ENCODE data around the gene UNC5B.
"Not testable (repeated sequence)": the region's sequence is repeated elsewhere in the genome, so short reads cannot be mapped to it uniquely, and the experiment has no call there.

UNC5B gene

DNA sequence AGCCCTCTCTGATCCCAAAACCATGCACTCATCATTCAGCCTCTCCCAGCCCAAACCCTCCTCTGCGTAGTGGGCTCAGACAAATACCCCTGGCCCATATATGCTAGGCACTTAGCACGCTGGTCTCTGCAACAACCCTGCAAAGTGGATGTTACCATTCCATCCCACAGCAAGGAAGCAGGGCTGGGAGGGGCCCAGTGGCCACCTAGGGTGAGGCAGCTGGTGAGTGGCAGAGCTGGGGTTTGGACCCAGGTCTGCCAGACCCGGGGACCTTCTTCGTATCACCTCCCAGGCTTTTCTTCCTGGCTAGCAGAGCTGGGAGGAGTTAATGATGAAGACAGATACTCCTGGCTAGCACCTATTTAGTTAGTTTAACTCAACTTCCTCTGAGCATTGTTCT is 73.6 kb downstream of the UNC5B start:
- DNase-seq, result no peak

DNA sequence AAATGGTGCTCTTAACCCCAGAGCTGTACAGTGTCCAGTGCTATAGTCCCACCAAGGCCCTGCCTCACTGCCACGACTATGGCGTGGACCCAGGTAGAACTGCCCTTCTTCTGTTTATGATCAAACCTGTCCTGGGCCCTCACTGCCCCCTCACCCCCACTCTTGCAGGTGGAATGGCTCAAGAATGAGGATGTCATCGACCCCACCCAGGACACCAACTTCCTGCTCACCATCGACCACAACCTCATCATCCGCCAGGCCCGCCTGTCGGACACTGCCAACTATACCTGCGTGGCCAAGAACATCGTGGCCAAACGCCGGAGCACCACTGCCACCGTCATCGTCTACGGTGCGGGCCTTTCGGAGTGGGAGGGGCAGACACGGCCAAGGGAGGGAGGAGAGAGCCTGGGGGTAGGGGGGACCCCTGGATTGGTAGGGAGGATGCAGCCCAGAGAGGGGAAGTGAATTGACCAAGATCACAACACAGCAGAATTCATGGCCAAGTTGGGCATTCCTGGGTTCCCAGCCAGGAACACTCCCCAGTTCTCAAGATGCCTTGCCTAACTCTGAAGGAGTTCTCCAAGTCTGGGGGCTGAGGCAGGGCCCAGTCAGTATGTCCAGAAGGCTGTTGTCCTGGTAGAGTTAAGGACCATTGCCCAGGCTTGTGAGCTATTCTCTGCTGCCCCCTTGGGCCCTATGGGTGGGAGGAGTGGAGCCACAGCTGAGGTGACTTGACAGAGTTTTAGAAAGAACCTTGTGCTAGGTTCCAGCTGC is 74.3 kb downstream of the UNC5B start:
- no peak for DNase-seq

DNA sequence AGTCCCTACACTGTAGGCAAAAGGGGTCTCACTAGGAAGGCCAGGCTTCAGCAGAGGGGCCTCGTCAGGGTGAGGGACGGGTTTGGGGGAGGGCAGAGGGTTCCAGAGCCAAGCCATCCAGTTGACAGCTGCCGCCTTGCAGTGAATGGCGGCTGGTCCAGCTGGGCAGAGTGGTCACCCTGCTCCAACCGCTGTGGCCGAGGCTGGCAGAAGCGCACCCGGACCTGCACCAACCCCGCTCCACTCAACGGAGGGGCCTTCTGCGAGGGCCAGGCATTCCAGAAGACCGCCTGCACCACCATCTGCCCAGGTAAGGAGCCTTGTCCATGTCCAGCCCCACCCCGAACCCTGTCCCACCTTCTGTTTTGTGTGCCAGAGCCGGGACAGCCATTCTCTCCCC is 75.1 kb downstream of the UNC5B start:
- DNase-seq, result no peak

DNA sequence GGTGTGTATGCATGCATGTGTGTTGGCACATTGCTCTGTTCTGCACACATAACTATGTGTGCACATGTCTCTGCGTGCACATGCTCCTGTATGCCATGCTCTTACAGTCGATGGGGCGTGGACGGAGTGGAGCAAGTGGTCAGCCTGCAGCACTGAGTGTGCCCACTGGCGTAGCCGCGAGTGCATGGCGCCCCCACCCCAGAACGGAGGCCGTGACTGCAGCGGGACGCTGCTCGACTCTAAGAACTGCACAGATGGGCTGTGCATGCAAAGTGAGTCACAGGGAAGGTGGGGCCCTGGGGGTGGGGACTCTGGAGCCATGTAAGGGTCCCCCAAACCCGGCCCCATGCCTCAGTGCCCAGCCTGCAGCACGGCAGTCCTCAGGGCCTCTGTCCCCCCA is 76.1 kb downstream of the UNC5B start:
- DNase-seq, result no peak

DNA sequence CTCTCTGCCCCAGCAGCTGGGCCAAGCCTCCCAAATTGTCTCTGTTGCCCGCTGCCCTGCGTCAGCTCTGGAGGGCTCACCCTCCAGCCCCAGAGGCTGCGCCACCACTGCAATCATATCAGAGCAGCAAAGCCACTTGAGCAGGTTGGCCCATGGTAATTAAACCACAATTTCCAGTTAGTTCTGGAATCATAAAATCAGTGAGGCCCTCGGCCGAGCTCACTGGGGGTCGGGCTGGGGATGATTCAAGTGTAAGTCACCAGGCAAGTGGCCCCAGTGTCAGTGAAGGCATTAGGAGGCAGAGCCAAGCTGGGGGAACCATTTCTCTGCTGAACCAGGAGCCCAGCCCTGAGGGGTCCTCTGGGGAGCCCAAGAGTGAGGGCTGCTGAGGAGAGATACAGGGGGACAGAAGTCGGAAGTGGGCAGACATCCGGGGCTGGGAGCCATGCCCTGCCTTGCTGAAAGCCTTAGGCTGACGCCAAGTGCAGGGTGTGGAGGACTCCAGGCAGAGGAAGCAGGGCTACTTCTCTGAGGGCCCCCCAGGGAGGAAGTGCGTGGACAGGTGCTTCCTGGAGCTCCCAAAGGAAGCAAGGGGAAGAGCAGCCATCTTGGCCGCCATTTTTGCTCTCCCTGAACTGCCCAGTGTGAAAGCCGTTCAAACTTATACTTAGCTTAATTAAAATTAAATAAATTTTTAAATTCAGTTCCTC is 77.2 kb downstream of the UNC5B start:
- no peak for DNase-seq

DNA sequence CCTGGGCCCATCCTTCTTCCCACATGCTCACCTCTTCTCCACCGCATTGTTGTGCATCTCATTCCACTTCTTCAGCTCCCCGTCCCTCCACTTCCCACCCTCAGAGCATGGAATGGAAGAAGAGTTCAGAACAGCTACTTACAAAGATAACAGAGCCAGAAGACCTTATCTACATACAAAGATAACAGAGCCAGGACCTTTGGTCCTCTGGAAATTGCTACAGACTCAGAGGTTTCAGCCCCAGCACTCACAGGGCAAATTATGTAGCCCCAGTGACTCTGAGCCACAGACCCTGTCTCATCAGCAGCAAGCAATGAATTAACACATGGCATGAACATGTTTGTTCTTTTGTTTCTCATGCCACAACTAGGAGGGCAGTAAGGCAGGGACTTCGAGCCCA is 78.0 kb downstream of the UNC5B start:
- no peak for DNase-seq

DNA sequence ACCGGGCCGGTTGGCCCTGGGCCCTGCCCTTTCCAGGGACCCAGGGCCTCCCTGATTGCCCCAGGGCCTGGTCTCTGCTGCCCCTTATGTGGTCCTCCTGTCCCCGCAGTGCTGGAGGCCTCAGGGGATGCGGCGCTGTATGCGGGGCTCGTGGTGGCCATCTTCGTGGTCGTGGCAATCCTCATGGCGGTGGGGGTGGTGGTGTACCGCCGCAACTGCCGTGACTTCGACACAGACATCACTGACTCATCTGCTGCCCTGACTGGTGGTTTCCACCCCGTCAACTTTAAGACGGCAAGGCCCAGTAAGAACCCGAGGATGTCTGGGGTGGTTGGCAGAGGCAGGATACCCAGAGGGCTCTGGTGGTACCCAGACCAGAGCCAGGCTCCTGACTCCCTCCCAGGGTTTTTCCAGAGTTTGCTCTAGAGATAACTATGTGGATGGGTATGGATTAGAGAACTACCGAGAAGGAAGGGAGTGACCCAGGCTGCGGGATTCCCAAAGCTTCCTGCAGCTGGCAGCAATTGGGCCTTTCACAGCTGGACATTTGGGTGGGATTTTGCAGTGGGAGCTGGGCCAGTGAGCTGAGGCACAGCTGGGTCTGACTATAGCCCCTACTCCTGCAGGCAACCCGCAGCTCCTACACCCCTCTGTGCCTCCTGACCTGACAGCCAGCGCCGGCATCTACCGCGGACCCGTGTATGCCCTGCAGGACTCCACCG is 78.6 kb downstream of the UNC5B start:
- DNase-seq, result no peak

DNA sequence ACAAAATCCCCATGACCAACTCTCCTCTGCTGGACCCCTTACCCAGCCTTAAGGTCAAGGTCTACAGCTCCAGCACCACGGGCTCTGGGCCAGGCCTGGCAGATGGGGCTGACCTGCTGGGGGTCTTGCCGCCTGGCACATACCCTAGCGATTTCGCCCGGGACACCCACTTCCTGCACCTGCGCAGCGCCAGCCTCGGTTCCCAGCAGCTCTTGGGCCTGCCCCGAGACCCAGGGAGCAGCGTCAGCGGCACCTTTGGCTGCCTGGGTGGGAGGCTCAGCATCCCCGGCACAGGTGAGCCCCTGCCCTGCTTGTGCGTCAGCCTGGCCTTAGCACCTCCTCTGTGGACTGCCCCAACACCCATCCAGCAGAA is 79.1 kb downstream of the UNC5B start:
- DNase-seq, result no peak

DNA sequence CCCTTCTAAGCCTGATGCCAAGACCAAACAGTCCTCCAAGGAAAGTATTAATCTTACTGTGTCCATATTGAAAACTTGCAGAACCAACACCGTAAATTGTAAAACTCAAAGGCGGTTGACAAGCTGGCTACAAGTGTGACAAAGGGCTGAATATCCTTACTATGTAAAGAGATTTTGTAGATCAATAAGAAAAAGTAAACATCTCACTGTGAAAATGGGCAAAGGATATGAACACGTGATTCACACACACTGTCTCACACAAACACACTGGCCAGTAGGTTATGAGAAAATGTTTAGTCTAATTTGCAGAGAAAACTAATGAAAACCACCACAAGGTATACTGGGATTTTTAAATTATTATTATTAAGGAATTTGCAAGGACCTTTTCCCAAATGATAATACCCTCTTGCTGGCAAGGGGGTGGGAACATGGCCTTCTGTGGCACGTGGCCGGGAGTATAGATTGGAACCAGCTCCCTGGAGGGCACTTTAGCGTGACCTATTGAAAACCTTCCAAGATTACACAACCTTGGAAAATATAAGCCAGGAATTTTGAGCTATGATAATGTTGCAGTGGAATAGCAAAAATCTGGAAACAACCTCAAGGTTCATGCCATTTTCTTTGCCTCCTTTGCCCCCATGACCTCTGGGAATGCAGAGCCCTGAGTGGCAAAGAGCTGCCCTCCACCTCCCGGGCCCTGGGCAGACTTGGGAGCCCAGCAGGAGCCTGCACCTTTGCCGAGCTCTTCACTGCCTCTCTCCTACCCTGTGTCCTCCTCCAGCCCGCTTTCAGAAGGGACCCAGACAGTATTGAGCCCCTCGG is 80.5 kb downstream of the UNC5B start:
- DNase-seq, result no peak

DNA sequence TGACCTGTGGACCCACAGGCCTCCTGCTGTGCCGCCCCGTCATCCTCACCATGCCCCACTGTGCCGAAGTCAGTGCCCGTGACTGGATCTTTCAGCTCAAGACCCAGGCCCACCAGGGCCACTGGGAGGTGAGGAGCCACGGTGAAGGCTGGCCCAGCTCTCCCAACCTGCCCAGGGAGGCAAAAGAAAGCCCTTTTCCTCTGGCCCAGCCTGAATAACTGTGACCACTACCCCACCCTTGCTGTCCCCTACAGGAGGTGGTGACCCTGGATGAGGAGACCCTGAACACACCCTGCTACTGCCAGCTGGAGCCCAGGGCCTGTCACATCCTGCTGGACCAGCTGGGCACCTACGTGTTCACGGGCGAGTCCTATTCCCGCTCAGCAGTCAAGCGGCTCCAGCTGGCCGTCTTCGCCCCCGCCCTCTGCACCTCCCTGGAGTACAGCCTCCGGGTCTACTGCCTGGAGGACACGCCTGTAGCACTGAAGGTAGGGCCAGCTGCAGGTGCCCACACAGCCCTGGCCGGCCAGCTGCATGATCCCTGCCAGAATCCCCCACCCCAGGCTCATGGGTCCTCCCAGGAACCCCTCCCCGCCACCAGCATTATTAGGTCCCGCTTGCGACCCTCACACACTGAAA is 81.2 kb downstream of the UNC5B start:
- no peak for DNase-seq

DNA sequence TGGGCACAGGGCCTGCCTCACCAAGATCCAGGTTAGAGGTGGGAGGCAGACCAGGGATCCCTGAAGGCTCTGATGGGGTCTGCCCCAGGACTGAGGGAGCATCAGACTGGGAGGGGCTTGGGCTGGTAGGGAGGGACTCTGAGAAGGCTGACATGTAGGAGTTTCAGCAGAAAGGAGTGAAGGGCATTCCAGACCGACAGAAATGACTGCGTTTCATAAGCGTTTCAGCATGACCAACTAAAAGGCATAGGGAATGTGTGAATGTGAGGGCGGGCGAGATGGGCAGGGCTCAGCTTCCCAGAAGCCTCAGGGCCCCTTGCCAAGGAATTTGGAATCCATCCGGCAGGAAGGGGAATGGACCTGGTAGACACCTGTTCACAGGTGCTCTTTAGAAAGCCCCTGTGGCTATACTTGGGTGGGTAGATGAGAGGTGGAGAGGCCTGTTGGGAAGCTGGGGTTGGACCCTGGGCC is 81.8 kb downstream of the UNC5B start:
- DNase-seq, result no peak

DNA sequence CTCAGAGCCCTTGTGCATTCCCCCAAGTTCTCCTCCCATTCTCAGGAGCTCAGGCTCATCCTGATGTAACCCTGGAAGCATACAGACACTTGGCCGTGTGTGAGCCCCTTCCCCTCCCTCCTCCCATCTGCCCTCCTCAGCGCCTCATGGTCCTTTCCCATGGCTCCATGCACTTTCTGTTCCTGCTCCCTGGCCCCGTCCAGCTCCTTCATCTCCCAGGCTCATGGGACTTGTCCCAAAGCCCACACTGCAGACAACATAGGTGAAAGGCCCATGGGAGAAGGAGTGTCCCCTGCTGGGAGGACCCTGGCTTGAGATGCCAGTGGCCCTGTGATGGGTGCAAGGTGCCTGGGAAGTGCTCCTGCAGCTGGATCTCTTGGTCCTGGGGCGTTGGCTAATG is 82.5 kb downstream of the UNC5B start:
- DNase-seq, result no peak

DNA sequence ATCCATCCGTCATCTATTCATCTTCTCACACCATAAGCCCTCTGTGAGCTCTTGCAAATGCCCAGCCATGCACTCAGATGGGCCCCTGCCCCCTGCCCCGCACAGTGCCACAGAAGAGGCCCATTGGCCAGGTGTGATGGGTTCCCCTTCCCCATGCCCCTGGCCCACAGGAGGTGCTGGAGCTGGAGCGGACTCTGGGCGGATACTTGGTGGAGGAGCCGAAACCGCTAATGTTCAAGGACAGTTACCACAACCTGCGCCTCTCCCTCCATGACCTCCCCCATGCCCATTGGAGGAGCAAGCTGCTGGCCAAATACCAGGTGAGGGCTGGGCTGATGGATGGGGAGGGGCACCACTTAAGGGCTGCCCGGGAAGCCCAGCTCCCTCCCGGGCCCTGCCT is 83.3 kb downstream of the UNC5B start:
- DNase-seq, result no peak

DNA sequence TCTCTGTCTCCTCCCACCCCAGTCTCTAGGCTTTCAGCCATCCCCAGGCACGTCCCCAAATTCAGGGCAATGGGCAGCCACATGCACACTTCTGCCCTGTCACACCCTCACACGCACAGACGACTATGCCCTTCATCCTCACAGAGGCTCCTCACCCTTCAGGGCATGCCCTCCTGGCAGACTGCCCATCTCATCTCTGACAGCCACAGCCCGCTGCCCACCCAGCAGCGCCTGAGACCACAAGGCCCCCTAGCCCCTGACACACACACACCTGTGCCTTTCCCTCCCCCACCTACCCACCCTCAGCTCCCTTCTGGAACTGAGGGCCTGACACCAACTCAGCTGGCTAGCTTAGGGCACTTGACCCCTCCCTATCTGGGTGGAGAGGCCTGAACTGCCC is 83.7 kb downstream of the UNC5B start:
- no peak for DNase-seq

DNA sequence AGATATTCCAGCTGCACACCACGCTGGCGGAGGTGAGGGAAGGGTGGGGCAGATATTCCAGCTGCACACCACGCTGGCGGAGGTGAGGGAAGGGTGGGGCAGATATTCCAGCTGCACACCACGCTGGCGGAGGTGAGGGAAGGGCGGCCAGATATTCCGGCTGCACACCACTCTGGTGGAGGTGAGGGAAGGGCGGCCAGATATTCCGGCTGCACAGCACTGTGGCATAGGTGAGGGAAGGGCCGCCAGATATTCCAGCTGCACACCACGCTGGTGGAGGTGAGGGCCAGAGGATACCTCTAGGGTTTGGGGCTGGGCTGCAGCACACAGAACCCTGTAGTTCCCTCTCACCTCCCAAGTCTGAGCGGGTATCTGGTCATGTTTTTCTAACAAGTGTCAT is 84.4 kb downstream of the UNC5B start:
- not testable (repeated sequence) for DNase-seq

DNA sequence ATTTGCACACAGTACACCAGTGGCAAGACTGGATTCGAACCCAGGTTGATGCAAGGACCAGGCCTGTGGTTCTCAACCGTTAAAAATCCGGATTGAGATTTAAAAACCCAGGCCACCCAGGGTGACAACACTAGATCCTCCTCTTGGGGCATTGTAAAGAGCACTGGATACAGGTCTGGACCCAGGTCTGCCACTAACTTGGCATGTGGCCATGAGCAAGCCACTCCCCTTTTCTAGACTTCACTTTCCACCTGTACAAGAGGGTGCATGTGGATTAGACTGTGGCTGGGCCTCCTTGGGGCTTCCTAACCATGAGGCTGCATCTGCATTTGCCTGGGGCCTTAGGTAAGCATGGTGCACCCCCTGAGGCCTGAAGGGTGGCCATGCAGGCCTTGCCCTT is 85.0 kb downstream of the UNC5B start:
- DNase-seq, result no peak

DNA sequence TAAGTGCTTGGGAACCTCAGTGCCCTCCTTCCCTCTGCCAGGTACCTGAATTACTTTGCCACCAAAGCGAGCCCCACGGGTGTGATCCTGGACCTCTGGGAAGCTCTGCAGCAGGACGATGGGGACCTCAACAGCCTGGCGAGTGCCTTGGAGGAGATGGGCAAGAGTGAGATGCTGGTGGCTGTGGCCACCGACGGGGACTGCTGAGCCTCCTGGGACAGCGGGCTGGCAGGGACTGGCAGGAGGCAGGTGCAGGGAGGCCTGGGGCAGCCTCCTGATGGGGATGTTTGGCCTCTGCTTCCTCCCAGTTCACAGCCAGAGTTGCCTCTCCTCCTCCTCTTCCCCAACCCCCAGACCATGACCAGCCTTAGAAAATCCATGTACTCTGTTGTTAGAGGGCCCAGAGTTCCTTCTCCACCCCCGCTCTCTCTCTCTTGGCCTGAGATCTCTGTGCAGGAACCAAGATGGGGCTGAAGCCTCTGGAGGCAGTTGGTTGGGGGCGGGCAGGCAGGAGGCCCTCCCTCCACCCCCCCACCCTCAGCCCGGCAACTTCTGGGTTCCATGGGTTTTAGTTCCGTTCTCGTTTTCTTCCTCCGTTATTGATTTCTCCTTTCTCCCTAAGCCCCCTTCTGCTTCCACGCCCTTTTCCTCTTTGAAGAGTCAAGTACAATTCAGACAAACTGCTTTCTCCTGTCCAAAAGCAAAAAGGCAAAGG is 86.9 kb downstream of the UNC5B start:
- no peak for DNase-seq

DNA sequence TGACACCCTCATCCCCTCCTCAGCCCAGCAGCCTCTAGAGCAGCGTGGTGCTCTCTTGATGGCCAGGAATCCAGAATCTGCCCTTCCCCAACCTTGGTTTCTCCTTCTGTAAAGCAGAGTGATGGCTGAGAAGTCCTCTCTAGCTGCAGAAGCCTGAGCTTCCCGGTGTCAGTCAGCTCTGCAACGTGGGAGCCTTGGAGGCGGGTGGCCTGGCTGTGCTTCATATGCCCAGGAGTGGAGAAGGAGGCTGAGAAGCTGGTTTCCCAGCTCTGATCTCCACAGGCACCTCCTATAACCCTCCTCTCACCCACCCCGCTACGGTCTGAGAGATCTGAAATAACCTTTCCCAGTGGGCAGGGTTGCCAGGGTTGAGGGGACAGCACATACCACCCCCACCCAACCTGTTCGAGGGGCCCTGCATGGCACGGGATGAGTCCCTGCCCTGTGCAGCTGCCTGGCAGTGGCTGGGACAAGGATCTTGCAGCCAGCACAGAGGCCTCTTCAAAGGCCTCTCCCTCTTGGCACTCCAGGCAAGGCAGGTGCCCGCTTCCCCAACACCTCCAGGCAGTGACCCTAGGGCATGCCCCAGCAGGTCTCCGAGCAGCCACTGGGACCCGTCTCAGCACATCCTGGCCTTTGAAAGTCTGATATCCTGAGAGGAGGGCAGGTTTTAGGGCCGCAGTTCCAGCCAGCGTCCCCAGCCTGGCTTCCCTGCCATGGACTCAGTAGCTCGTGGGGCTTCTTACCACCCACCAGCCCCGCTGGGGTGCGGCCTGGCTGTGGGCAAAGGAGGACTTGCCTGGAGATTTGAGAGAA is 88.4 kb downstream of the UNC5B start:
- DNase-seq, result no peak

DNA sequence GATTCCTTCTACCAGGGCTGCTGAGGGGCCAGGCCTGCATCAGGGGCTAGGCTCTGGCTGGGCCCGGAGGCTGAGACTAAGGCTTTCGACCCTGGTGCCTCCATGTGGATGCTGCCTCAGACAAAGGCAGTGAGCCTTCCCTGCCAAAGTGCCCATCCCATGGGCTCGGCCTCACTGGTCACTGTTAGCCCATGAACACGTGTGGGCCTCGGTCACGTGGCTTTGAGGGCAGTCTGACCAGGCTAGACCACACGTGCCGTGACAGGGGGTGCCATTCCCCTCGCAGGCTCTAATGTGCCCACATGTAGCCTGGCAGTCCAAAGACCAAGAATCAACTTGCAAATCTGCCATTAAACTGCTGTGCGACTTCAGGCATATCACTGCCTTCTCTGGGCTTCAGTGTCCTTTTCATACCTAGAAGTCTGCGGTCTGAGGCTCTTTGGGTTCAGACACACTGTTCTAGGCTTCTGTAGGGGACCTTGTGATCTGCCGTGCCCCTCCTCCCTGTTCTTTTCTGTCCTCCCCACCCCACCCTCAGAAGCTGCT is 89.1 kb downstream of the UNC5B start:
- DNase-seq, result no peak

DNA sequence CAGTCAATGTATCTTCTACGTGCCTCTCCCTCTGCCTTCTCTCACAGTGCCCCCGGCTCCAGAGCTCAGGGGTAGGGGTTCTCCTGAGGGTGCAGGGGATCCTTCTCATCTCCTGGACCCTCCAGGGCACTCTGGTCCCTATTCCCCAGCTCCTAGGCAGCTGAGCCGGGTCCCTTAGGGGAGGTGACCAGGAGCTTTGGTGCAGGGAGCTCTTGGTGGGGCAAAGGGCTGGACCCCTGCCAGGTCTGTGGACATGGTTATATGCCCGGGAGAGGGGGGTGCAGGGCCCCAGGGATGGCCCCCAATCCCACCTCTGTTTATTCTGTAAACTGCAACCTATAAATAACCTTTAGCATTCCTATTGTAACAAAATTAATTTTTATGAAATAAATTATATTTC is 90.1 kb downstream of the UNC5B start:
- no peak for DNase-seq
